ENCODE measurements around the gene STOML1. TPM values are rescaled to one million over a fixed set of nuclear protein-coding genes. Genes with fewer than 3 reads are reported as not detected.
"Not testable (repeated sequence)": the region's sequence is repeated elsewhere in the genome, so short reads cannot be mapped to it uniquely, and the experiment has no call there.

Gene STOML1
- polyA plus RNA-seq, 2 donors = 9.0 to 9.5 TPM

DNA sequence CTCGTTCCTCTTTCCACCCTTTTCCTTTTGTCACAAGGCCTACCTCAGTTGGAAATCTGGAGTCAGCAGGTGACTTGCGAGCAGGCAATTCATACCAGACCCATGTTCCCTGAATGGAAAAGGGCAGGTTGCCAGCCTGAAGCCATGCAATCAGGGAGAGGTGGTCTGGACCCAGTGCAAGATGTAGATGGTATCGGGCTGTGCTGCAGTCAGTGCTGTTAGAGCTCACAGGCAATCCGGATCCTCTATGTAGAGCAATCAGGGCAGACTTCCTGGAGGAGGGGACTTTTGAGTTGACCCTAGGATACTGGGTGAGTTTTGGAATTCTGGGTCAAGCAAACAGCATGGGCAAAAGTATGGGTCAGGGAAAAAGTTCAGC lies 47.0 kb downstream of the STOML1 start:
- no peaks in the 10 kb centered on the region for H3K9me3 ChIP-seq (ENCODE audit: control insufficient read depth in 2 of 2, insufficient read depth in 1 of 2, low read depth in 1 of 2, low read length in 1 of 2)
- no peaks in the 10 kb centered on the region for H3K27me3 ChIP-seq (ENCODE audit: control insufficient read depth in 1 of 2, insufficient read depth in 2 of 2, low read length in 2 of 2)
- no peak overlapping the region for H3K27ac ChIP-seq (ENCODE audit: low read depth in 2 of 2, low read length in 1 of 2)
- no peaks in the 10 kb centered on the region for H3K36me3 ChIP-seq (ENCODE audit: control insufficient read depth in 2 of 2, insufficient read depth in 2 of 2, low read length in 1 of 2)
- H3K4me1 ChIP-seq (ENCODE audit: control insufficient read depth in 2 of 2, insufficient read depth in 2 of 2, low read length in 1 of 2) = peaks cover 0 to 2% of the 10 kb centered on the region in 2 donors
- 82 to 84% methylated on average over 4 of the region's 4 CpGs for WGBS, 2 donors
- no peak overlapping the region for H3K4me3 ChIP-seq (ENCODE audit: low read depth in 1 of 2, low read length in 2 of 2)

- Histone ChIP-seq H3K9me3 (ENCODE audit: control insufficient read depth in 2 of 2, insufficient read depth in 1 of 2, low read depth in 1 of 2, low read length in 1 of 2) (no peaks in the 10 kb centered on the region), H3K27ac (ENCODE audit: low read depth in 2 of 2, low read length in 1 of 2) (no peak overlapping the region), H3K27me3 (ENCODE audit: control insufficient read depth in 1 of 2, insufficient read depth in 2 of 2, low read length in 2 of 2) (no peaks in the 10 kb centered on the region), H3K36me3 (ENCODE audit: control insufficient read depth in 2 of 2, insufficient read depth in 2 of 2, low read length in 1 of 2) (no peaks in the 10 kb centered on the region), H3K4me3 (ENCODE audit: low read depth in 1 of 2, low read length in 2 of 2) (no peak overlapping the region), H3K4me1 (ENCODE audit: control insufficient read depth in 2 of 2, insufficient read depth in 2 of 2, low read length in 1 of 2) (peaks cover 0 to 2% of the 10 kb centered on the region in 2 donors)
- WGBS, 2 donors = 64 to 72% methylated on average over 13 of the region's 13 CpGs
These were observed 47.6 kb downstream of the STOML1 start for GRCh38 chr15:73944161-73945129.

DNA sequence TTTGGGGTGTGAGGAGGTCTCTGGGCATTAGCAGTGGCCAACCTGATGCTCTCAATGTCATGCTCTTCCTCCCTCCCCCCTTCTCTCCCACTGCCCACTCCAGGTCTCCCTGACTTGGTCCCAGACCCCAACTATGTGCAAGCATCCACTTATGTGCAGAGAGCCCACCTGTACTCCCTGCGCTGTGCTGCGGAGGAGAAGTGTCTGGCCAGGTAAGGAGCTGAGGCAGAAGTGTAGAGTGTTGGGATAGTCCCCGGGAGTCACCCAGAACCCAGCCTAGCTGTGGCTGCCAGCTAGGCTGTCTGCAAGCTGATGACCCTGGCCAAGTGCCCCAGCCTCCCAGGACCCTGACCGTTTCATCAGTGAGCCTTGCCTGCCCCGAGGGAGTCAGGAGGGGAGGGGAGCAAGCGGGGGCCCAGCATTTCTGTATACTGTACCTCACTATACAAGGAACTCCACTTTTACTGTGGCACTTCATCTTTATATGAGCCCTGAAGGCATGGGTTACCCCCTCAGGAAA lies 49.3 kb downstream of the STOML1 start:
- no peaks in the 10 kb centered on the region for H3K27me3 ChIP-seq (ENCODE audit: control insufficient read depth in 1 of 2, insufficient read depth in 2 of 2, low read length in 2 of 2)
- H3K4me3 ChIP-seq (ENCODE audit: low read depth in 1 of 2, low read length in 2 of 2) = no peak overlapping the region
- H3K36me3 ChIP-seq (ENCODE audit: control insufficient read depth in 2 of 2, insufficient read depth in 2 of 2, low read length in 1 of 2) = no peaks in the 10 kb centered on the region
- H3K4me1 ChIP-seq (ENCODE audit: control insufficient read depth in 2 of 2, insufficient read depth in 2 of 2, low read length in 1 of 2) = peaks cover 0 to 2% of the 10 kb centered on the region in 2 donors
- no peak overlapping the region for H3K27ac ChIP-seq (ENCODE audit: low read depth in 2 of 2, low read length in 1 of 2)
- 79 to 80% methylated on average over 6 of the region's 6 CpGs for WGBS, 2 donors
- H3K9me3 ChIP-seq (ENCODE audit: control insufficient read depth in 2 of 2, insufficient read depth in 1 of 2, low read depth in 1 of 2, low read length in 1 of 2) = no peaks in the 10 kb centered on the region

DNA sequence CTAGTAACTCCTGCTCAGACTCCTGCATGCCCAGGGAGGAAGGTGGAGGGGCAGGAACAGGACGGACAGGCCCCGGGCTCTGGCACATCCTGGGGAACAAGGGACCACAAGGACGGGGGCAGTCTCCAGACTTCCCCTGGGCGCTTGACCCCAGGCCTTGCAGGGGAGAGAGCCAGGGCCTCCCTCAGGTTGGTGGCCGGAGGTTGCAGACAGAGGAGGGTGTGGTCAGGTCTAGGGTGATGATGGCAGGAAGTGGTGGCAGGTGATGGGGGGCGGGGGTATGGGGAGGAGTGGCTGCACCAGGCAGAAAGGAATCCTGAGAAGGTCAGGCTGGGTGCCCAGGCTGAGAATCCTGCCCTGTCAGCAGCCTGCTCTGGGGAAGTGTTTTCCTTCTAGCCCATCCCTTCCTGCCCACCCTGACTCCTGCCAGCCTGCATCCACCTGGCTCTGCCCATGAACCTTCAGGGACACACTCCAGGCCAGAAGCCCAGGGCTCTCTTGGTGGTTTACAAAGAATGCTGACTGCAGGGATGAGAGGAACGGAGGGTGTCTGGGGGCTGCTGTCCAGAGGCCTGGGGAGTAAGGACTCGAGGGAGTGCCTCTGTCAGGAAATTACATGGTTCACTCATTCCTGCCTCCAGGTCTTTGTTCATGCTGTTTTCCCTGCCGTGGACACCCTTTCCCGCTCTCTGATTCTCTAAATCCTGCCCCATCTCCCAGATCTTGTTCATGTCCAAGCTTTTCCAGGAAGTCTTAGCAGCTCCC lies 50.0 kb downstream of the STOML1 start:
- Histone ChIP-seq H3K4me1 (ENCODE audit: control insufficient read depth in 2 of 2, insufficient read depth in 2 of 2, low read length in 1 of 2) (peaks cover 0 to 2% of the 10 kb centered on the region in 2 donors), H3K27me3 (ENCODE audit: control insufficient read depth in 1 of 2, insufficient read depth in 2 of 2, low read length in 2 of 2) (no peaks in the 10 kb centered on the region), H3K36me3 (ENCODE audit: control insufficient read depth in 2 of 2, insufficient read depth in 2 of 2, low read length in 1 of 2) (no peaks in the 10 kb centered on the region), H3K4me3 (ENCODE audit: low read depth in 1 of 2, low read length in 2 of 2) (no peak overlapping the region), H3K27ac (ENCODE audit: low read depth in 2 of 2, low read length in 1 of 2) (no peak overlapping the region), H3K9me3 (ENCODE audit: control insufficient read depth in 2 of 2, insufficient read depth in 1 of 2, low read depth in 1 of 2, low read length in 1 of 2) (no peaks in the 10 kb centered on the region)
- 77 to 81% methylated on average over 10 of the region's 10 CpGs for WGBS, 2 donors

- Histone ChIP-seq H3K4me1 (ENCODE audit: control insufficient read depth in 2 of 2, insufficient read depth in 2 of 2, low read length in 1 of 2) (peaks cover 0 to 2% of the 10 kb centered on the region in 2 donors), H3K36me3 (ENCODE audit: control insufficient read depth in 2 of 2, insufficient read depth in 2 of 2, low read length in 1 of 2) (no peaks in the 10 kb centered on the region), H3K4me3 (ENCODE audit: low read depth in 1 of 2, low read length in 2 of 2) (no peak overlapping the region), H3K9me3 (ENCODE audit: control insufficient read depth in 2 of 2, insufficient read depth in 1 of 2, low read depth in 1 of 2, low read length in 1 of 2) (no peaks in the 10 kb centered on the region), H3K27ac (ENCODE audit: low read depth in 2 of 2, low read length in 1 of 2) (no peak overlapping the region), H3K27me3 (ENCODE audit: control insufficient read depth in 1 of 2, insufficient read depth in 2 of 2, low read length in 2 of 2) (no peaks in the 10 kb centered on the region)
- 80 to 82% methylated on average over 3 of the region's 3 CpGs for WGBS, 2 donors
These were observed 50.6 kb downstream of the STOML1 start for GRCh38 chr15:73941449-73941848.

GRCh38 chr15:73941044-73941443 lies 51.1 kb downstream of the STOML1 start:
- no peaks in the 10 kb centered on the region for H3K9me3 ChIP-seq (ENCODE audit: control insufficient read depth in 2 of 2, insufficient read depth in 1 of 2, low read depth in 1 of 2, low read length in 1 of 2)
- WGBS, 2 donors = 86% methylated on average over 1 of the region's 1 CpG
- no peak overlapping the region for H3K27ac ChIP-seq (ENCODE audit: low read depth in 2 of 2, low read length in 1 of 2)
- H3K27me3 ChIP-seq (ENCODE audit: control insufficient read depth in 1 of 2, insufficient read depth in 2 of 2, low read length in 2 of 2) = no peaks in the 10 kb centered on the region
- peaks cover 0 to 3% of the 10 kb centered on the region in 2 donors for H3K4me1 ChIP-seq (ENCODE audit: control insufficient read depth in 2 of 2, insufficient read depth in 2 of 2, low read length in 1 of 2)
- H3K4me3 ChIP-seq (ENCODE audit: low read depth in 1 of 2, low read length in 2 of 2) = no peak overlapping the region
- no peaks in the 10 kb centered on the region for H3K36me3 ChIP-seq (ENCODE audit: control insufficient read depth in 2 of 2, insufficient read depth in 2 of 2, low read length in 1 of 2)

- Histone ChIP-seq H3K4me1 (ENCODE audit: control insufficient read depth in 2 of 2, insufficient read depth in 2 of 2, low read length in 1 of 2) (peaks cover 0 to 8% of the 10 kb centered on the region in 2 donors), H3K27me3 (ENCODE audit: control insufficient read depth in 1 of 2, insufficient read depth in 2 of 2, low read length in 2 of 2) (no peaks in the 10 kb centered on the region)
- 84% methylated on average over 8 of the region's 8 CpGs for WGBS, 2 donors
These were observed 51.8 kb downstream of the STOML1 start for GRCh38 chr15:73940061-73940981.

GRCh38 chr15:73939138-73939537 lies 53.0 kb downstream of the STOML1 start:
- Histone ChIP-seq H3K9me3 (ENCODE audit: control insufficient read depth in 2 of 2, insufficient read depth in 1 of 2, low read depth in 1 of 2, low read length in 1 of 2) (no peaks in the 10 kb centered on the region), H3K4me1 (ENCODE audit: control insufficient read depth in 2 of 2, insufficient read depth in 2 of 2, low read length in 1 of 2) (peaks cover 0 to 8% of the 10 kb centered on the region in 2 donors), H3K4me3 (ENCODE audit: low read depth in 1 of 2, low read length in 2 of 2) (no peak overlapping the region), H3K36me3 (ENCODE audit: control insufficient read depth in 2 of 2, insufficient read depth in 2 of 2, low read length in 1 of 2) (no peaks in the 10 kb centered on the region), H3K27me3 (ENCODE audit: control insufficient read depth in 1 of 2, insufficient read depth in 2 of 2, low read length in 2 of 2) (no peaks in the 10 kb centered on the region), H3K27ac (ENCODE audit: low read depth in 2 of 2, low read length in 1 of 2) (no peak overlapping the region)
- WGBS, 2 donors = 80% methylated on average over 4 of the region's 4 CpGs

More at GRCh38 chr15:73940061-73940981, 51.8 kb downstream of the STOML1 start:
- Histone ChIP-seq H3K9me3 (ENCODE audit: control insufficient read depth in 2 of 2, insufficient read depth in 1 of 2, low read depth in 1 of 2, low read length in 1 of 2) (no peaks in the 10 kb centered on the region), H3K36me3 (ENCODE audit: control insufficient read depth in 2 of 2, insufficient read depth in 2 of 2, low read length in 1 of 2) (no peaks in the 10 kb centered on the region), H3K27ac (ENCODE audit: low read depth in 2 of 2, low read length in 1 of 2) (no peak overlapping the region), H3K4me3 (ENCODE audit: low read depth in 1 of 2, low read length in 2 of 2) (no peak overlapping the region)

GRCh38 chr15:73938516-73938915 lies 53.6 kb downstream of the STOML1 start:
- H3K27me3 ChIP-seq (ENCODE audit: control insufficient read depth in 1 of 2, insufficient read depth in 2 of 2, low read length in 2 of 2); H3K4me3 ChIP-seq (ENCODE audit: low read depth in 1 of 2, low read length in 2 of 2); H3K4me1 ChIP-seq (ENCODE audit: control insufficient read depth in 2 of 2, insufficient read depth in 2 of 2, low read length in 1 of 2); H3K9me3 ChIP-seq (ENCODE audit: control insufficient read depth in 2 of 2, insufficient read depth in 1 of 2, low read depth in 1 of 2, low read length in 1 of 2); H3K27ac ChIP-seq (ENCODE audit: low read depth in 2 of 2, low read length in 1 of 2); H3K36me3 ChIP-seq (ENCODE audit: control insufficient read depth in 2 of 2, insufficient read depth in 2 of 2, low read length in 1 of 2): not testable (repeated sequence)
- WGBS, 2 donors = 98 to 99% methylated on average over 8 of the region's 8 CpGs

All from esophagus (tissue), 2 donors.